ENCODE data around the gene ENPP7.

Gene ENPP7

GRCh38 chr17:79737922-79738578 lies 7.3 kb downstream of the ENPP7 start:
- H3K27me3 ChIP-seq (ENCODE audit: control insufficient read depth, insufficient read depth, low read length) = peaks cover 44% of the 10 kb centered on the region
- no peak overlapping the region for H3K9ac ChIP-seq (ENCODE audit: low read depth, low read length)
- no peak overlapping the region for H3K4me3 ChIP-seq (ENCODE audit: low read length)
- H3K4me1 ChIP-seq (ENCODE audit: control insufficient read depth, insufficient read depth, low read length) = peaks cover 3% of the 10 kb centered on the region
- no peaks in the 10 kb centered on the region for H3K36me3 ChIP-seq (ENCODE audit: insufficient read depth, low read length)
- H3K9me3 ChIP-seq (replicated peaks; ENCODE audit: low read length) = no peaks in the 10 kb centered on the region
- no peak overlapping the region for H3K4me2 ChIP-seq (ENCODE audit: low read length)

- Histone ChIP-seq H3K27me3 (ENCODE audit: control insufficient read depth, insufficient read depth, low read length) (peaks cover 49% of the 10 kb centered on the region), H3K36me3 (ENCODE audit: insufficient read depth, low read length) (no peaks in the 10 kb centered on the region), H3K4me2 (ENCODE audit: low read length) (no peak overlapping the region), H3K9ac (ENCODE audit: low read depth, low read length) (no peak overlapping the region), H3K4me3 (ENCODE audit: low read length) (no peak overlapping the region), H3K4me1 (ENCODE audit: control insufficient read depth, insufficient read depth, low read length) (peaks cover 3% of the 10 kb centered on the region), H3K9me3 (replicated peaks; ENCODE audit: low read length) (no peaks in the 10 kb centered on the region)
These were observed 7.9 kb downstream of the ENPP7 start for GRCh38 chr17:79738643-79739042.

GRCh38 chr17:79739148-79740062 lies 8.7 kb downstream of the ENPP7 start:
- no peaks in the 10 kb centered on the region for H3K36me3 ChIP-seq (ENCODE audit: insufficient read depth, low read length)
- H3K9me3 ChIP-seq (replicated peaks; ENCODE audit: low read length) = no peaks in the 10 kb centered on the region
- no peak overlapping the region for H3K4me2 ChIP-seq (ENCODE audit: low read length)
- H3K4me1 ChIP-seq (ENCODE audit: control insufficient read depth, insufficient read depth, low read length) = peaks cover 3% of the 10 kb centered on the region
- H3K9ac ChIP-seq (ENCODE audit: low read depth, low read length) = no peak overlapping the region
- peaks cover 53% of the 10 kb centered on the region for H3K27me3 ChIP-seq (ENCODE audit: control insufficient read depth, insufficient read depth, low read length)
- no peak overlapping the region for H3K4me3 ChIP-seq (ENCODE audit: low read length)

- Histone ChIP-seq H3K4me3 (ENCODE audit: low read length) (no peak overlapping the region), H3K27me3 (ENCODE audit: control insufficient read depth, insufficient read depth, low read length) (peaks cover 57% of the 10 kb centered on the region), H3K9ac (ENCODE audit: low read depth, low read length) (no peak overlapping the region), H3K9me3 (replicated peaks; ENCODE audit: low read length) (no peaks in the 10 kb centered on the region), H3K36me3 (ENCODE audit: insufficient read depth, low read length) (no peaks in the 10 kb centered on the region), H3K4me1 (ENCODE audit: control insufficient read depth, insufficient read depth, low read length) (peaks cover 3% of the 10 kb centered on the region), H3K4me2 (ENCODE audit: low read length) (no peak overlapping the region)
These were observed 9.7 kb downstream of the ENPP7 start for GRCh38 chr17:79740413-79740812.

- Histone ChIP-seq H3K4me1 (ENCODE audit: control insufficient read depth, insufficient read depth, low read length) (peaks cover 3% of the 10 kb centered on the region), H3K4me2 (ENCODE audit: low read length) (no peak overlapping the region), H3K9ac (ENCODE audit: low read depth, low read length) (no peak overlapping the region), H3K9me3 (replicated peaks; ENCODE audit: low read length) (no peaks in the 10 kb centered on the region), H3K27me3 (ENCODE audit: control insufficient read depth, insufficient read depth, low read length) (peaks cover 63% of the 10 kb centered on the region), H3K4me3 (ENCODE audit: low read length) (no peak overlapping the region), H3K36me3 (ENCODE audit: insufficient read depth, low read length) (no peaks in the 10 kb centered on the region)
These were observed 10.6 kb downstream of the ENPP7 start for GRCh38 chr17:79741401-79741750.

GRCh38 chr17:79741751-79742588 lies 11.2 kb downstream of the ENPP7 start:
- peaks cover 69% of the 10 kb centered on the region for H3K27me3 ChIP-seq (ENCODE audit: control insufficient read depth, insufficient read depth, low read length)
- H3K36me3 ChIP-seq (ENCODE audit: insufficient read depth, low read length) = no peaks in the 10 kb centered on the region
- no peaks in the 10 kb centered on the region for H3K9me3 ChIP-seq (replicated peaks; ENCODE audit: low read length)
- H3K9ac ChIP-seq (ENCODE audit: low read depth, low read length) = no peak overlapping the region
- no peak overlapping the region for H3K4me3 ChIP-seq (ENCODE audit: low read length)
- H3K4me2 ChIP-seq (ENCODE audit: low read length) = peak overlapping the region; percentile 52
- peaks cover 3% of the 10 kb centered on the region for H3K4me1 ChIP-seq (ENCODE audit: control insufficient read depth, insufficient read depth, low read length)

GRCh38 chr17:79742589-79742918 lies 11.8 kb downstream of the ENPP7 start:
- no peaks in the 10 kb centered on the region for H3K9me3 ChIP-seq (replicated peaks; ENCODE audit: low read length)
- no peak overlapping the region for H3K4me3 ChIP-seq (ENCODE audit: low read length)
- H3K27me3 ChIP-seq (ENCODE audit: control insufficient read depth, insufficient read depth, low read length) = peaks cover 71% of the 10 kb centered on the region
- H3K9ac ChIP-seq (ENCODE audit: low read depth, low read length) = no peak overlapping the region
- peaks cover 3% of the 10 kb centered on the region for H3K4me1 ChIP-seq (ENCODE audit: control insufficient read depth, insufficient read depth, low read length)
- H3K4me2 ChIP-seq (ENCODE audit: low read length) = no peak overlapping the region
- H3K36me3 ChIP-seq (ENCODE audit: insufficient read depth, low read length) = no peaks in the 10 kb centered on the region

GRCh38 chr17:79742951-79743476 lies 12.3 kb downstream of the ENPP7 start:
- H3K9me3 ChIP-seq (replicated peaks; ENCODE audit: low read length) = no peaks in the 10 kb centered on the region
- H3K4me1 ChIP-seq (ENCODE audit: control insufficient read depth, insufficient read depth, low read length) = peaks cover 3% of the 10 kb centered on the region
- no peak overlapping the region for H3K4me2 ChIP-seq (ENCODE audit: low read length)
- peaks cover 72% of the 10 kb centered on the region for H3K27me3 ChIP-seq (ENCODE audit: control insufficient read depth, insufficient read depth, low read length)
- no peak overlapping the region for H3K4me3 ChIP-seq (ENCODE audit: low read length)
- no peaks in the 10 kb centered on the region for H3K36me3 ChIP-seq (ENCODE audit: insufficient read depth, low read length)
- H3K9ac ChIP-seq (ENCODE audit: low read depth, low read length) = no peak overlapping the region

GRCh38 chr17:79743614-79744013 lies 12.9 kb downstream of the ENPP7 start:
- peaks cover 3% of the 10 kb centered on the region for H3K4me1 ChIP-seq (ENCODE audit: control insufficient read depth, insufficient read depth, low read length)
- no peaks in the 10 kb centered on the region for H3K36me3 ChIP-seq (ENCODE audit: insufficient read depth, low read length)
- H3K4me2 ChIP-seq (ENCODE audit: low read length) = no peak overlapping the region
- H3K27me3 ChIP-seq (ENCODE audit: control insufficient read depth, insufficient read depth, low read length) = peaks cover 73% of the 10 kb centered on the region
- no peak overlapping the region for H3K4me3 ChIP-seq (ENCODE audit: low read length)
- H3K9ac ChIP-seq (ENCODE audit: low read depth, low read length) = no peak overlapping the region
- no peaks in the 10 kb centered on the region for H3K9me3 ChIP-seq (replicated peaks; ENCODE audit: low read length)

- Histone ChIP-seq H3K36me3 (ENCODE audit: insufficient read depth, low read length) (no peaks in the 10 kb centered on the region), H3K4me3 (ENCODE audit: low read length) (no peak overlapping the region), H3K4me1 (ENCODE audit: control insufficient read depth, insufficient read depth, low read length) (peaks cover 8% of the 10 kb centered on the region), H3K9ac (ENCODE audit: low read depth, low read length) (no peak overlapping the region), H3K27me3 (ENCODE audit: control insufficient read depth, insufficient read depth, low read length) (peaks cover 63% of the 10 kb centered on the region), H3K4me2 (ENCODE audit: low read length) (no peak overlapping the region), H3K9me3 (replicated peaks; ENCODE audit: low read length) (no peaks in the 10 kb centered on the region)
These were observed 14.9 kb downstream of the ENPP7 start for GRCh38 chr17:79745641-79746105.

GRCh38 chr17:79746889-79747507 lies 16.3 kb downstream of the ENPP7 start:
- H3K4me3 ChIP-seq (ENCODE audit: low read length) = no peak overlapping the region
- peaks cover 70% of the 10 kb centered on the region for H3K27me3 ChIP-seq (ENCODE audit: control insufficient read depth, insufficient read depth, low read length)
- H3K9ac ChIP-seq (ENCODE audit: low read depth, low read length) = no peak overlapping the region

More at GRCh38 chr17:79746889-79747507, 16.3 kb downstream of the ENPP7 start:
- H3K4me2 ChIP-seq (ENCODE audit: low read length) = no peak overlapping the region
- no peaks in the 10 kb centered on the region for H3K9me3 ChIP-seq (replicated peaks; ENCODE audit: low read length)
- H3K36me3 ChIP-seq (ENCODE audit: insufficient read depth, low read length) = no peaks in the 10 kb centered on the region
- H3K4me1 ChIP-seq (ENCODE audit: control insufficient read depth, insufficient read depth, low read length) = peaks cover 5% of the 10 kb centered on the region
